IMR-90 (cell line): ENCODE measurements around the gene TMEM82.

Source experiments
- BHLHE40 ChIP-seq: fragments of 150-350 bp; IDR thresholded peaks from 2 replicates; pipeline ENCODE4 v1.6.1; 2016; ENCODE audit warnings: mild to moderate bottlenecking, low read depth, low read length
- CTCF ChIP-seq: conservative IDR thresholded peaks from 2 replicates; pipeline ENCODE4 v1.5.1; 2012; ENCODE audit warnings: mild to moderate bottlenecking, low read depth, low read length, improper control_type of control experiment
- FOS ChIP-seq: fragments of 150-350 bp; IDR thresholded peaks from 2 replicates; pipeline ENCODE4 v1.6.1; 2016; ENCODE audit warnings: low read depth, low read length
- POLR2A ChIP-seq: IDR thresholded peaks from 2 replicates; pipeline ENCODE4 v1.6.1; 2012; ENCODE audit warnings: mild to moderate bottlenecking, low read depth, low read length
- RAD21 ChIP-seq: IDR thresholded peaks from 2 replicates; pipeline ENCODE4 v1.6.1; 2012; ENCODE audit warnings: low read length, improper control_type of control experiment
- SMC3 ChIP-seq: fragments of 150-350 bp; IDR thresholded peaks from 2 replicates; pipeline ENCODE4 v1.6.1; 2016; ENCODE audit warnings: low read depth, mild to moderate bottlenecking, antibody characterized with exemption, low read length, moderate library complexity
- USF2 ChIP-seq: fragments of 150-350 bp; IDR thresholded peaks from 2 replicates; pipeline ENCODE4 v1.6.1; 2017; ENCODE audit warnings: mild to moderate bottlenecking, antibody characterized with exemption, low read length, low read depth

- TF ChIP-seq CTCF = no peak
- TF ChIP-seq RAD21 = no peak
- no peak for TF ChIP-seq BHLHE40
- TF ChIP-seq POLR2A = no peak
- no peak for TF ChIP-seq SMC3
- no peak for TF ChIP-seq FOS
- no peak for TF ChIP-seq USF2
These were observed 11.5 kb downstream of the TMEM82 start for GRCh38 chr1:15753776-15754175.
